HG02610 (cell line): ENCODE measurements around the gene PLN.
A peak's percentile ranks its signal among the peaks of the same experiment; 100 is the strongest.

Experiments
- ATAC-seq: cut with Tn5 transposase; IDR thresholded peaks from one replicate; pipeline ENCODE4 v1.9.1; 2021; ENCODE audit warnings: mild to moderate bottlenecking, moderate library complexity; ENCODE audit not compliant: unreplicated experiment

PLN gene

DNA sequence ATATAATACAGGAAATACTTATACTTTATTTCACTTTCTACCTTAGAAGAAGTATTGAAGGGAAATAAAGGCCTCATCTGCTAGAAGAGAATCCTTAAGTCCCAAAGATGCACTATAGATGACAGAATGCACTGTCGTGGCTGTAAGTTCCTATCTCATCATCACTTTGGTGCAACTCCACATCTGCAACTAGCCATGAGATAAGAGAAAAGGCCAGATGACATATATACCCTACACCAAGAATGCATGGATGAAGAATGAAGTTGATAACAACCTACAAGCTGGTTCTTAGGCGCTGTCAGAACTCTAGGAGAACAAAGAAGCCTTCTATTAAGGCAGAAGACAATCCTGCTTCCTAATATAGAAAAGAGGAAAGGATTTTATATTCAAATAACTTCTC is 11.6 kb upstream of the PLN start:
- no peak for ATAC-seq

- no peak for ATAC-seq
These were observed 10.5 kb upstream of the PLN start for GRCh38 chr6:118537574-118537973.

GRCh38 chr6:118542184-118542952 is 5.7 kb upstream of the PLN start:
- no peak for ATAC-seq

- no peak for ATAC-seq
These were observed 4.0 kb upstream of the PLN start for GRCh38 chr6:118544105-118544504.

GRCh38 chr6:118546164-118546879 is 1.8 kb upstream of the PLN start:
- no peak for ATAC-seq

DNA sequence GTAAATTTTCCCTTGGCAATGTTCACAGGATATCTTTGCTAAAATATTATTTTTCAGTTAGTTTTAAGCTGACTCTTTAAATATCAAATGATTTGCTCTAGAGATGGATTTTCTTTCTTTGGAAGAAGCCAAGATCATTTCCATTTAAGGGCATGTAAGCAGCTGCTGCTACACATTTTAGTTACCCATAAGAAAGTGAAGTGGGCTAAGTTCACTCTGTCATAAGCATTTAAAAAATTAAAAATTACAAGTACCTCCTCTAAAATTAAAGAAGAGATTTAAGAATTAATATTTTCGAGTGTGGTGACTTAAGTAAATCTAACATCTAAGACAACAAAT is 1.2 kb upstream of the PLN start:
- ATAC-seq = no peak

- ATAC-seq = no peak
These were observed 517 bp downstream of the PLN start for GRCh38 chr6:118548613-118549012.

DNA sequence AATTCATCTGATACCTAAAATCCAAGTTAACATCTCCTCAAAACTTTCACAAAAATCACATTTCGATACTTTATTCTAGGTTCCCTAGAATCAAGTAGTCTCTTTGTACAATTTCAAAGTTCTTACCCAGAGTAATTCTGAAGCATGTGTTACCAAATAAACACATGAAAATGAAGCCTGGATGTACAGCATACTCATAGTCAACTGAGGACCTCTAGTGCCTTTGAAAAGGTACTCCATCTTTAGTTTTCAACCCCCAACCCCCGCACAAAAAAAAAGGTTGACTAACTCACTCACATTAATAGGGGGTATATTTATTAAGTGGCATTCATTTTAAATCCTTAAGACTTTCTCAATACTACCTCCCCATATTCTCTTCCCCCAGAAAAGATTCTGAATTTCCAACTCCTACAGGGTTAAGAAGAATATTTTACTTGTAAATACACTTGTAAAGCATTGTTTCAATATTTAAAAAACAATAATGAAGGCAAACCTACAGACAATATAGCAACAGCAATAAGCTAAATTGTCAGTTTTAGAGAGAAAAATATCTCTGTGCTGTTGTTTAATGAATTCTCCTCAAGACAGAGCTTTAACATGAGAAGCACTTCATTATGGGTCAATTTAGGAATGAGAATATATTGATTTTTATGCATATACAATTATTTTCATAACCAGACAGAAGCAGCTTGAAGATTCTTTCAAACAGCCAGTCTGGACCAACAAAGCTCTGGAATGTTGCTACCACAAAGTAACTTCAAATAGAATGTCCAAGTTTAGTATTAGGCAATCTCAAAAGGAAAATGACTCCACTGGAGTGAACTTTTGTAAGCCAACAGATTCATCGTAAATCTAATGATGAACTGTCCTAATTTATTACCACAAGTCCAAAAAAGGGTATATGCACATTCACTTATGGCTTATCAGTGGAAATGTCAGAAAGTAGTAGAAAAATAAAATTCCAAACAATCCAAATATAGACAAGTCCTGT is 3.3 kb downstream of the PLN start:
- peak; percentile 78 for ATAC-seq

DNA sequence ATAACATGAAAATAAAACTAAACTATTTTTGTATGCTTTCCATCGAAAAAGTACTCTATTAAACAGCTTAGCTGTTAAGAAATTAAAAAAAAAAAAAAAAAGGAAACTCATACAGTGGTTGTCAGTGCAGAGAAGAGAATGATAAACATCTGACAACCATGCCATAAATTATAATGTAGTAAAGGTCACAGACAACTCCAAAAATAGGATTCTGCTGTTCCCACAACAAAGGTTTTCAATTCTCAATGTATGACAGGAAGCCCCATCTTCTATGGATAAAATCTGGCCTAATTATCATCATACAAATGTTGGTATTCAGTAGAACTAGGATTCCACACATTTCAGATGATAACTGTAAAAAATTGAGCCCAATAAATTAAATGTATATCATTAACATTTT is 5.0 kb downstream of the PLN start:
- no peak for ATAC-seq

DNA sequence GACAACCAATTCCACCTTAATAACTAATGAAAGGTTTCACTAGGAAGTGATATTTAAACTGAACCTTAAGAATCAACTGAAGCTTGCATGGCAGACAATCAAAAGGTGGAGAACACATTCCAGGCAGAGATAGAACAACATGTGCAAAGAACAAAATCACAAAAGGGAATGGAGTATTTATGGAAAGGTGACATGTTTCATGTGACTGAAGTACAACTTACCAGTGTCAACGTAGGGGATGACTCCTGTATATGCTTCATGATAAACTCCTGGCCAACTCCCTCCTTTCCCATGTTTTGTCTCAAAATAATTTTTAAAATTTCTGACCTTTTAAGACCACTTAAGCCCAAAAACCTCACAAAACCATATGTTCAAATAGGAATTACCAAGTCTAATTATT is 6.6 kb downstream of the PLN start:
- no peak for ATAC-seq

DNA sequence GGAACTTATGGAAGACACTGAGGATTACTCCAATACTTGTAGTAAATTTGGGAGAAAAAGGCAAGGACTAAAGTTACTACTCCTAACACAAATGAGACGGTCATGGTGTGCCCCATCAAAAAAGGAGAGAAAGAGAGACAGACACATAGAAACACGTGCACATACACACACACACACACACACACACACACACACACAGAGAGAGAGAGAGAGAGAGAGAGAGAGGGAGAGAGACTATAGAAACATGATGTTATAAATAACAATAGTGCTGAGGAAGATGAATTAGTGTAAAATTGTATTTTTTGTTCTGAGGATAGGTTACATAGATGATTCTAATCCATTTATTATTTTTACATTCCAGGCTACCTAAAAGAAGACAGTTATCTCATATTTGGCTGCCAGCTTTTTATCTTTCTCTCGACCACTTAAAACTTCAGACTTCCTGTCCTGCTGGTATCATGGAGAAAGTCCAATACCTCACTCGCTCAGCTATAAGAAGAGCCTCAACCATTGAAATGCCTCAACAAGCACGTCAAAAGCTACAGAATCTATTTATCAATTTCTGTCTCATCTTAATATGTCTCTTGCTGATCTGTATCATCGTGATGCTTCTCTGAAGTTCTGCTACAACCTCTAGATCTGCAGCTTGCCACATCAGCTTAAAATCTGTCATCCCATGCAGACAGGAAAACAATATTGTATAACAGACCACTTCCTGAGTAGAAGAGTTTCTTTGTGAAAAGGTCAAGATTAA is 10.5 kb downstream of the PLN start:
- peak; percentile 57 for ATAC-seq

GRCh38 chr6:118559659-118560058 is 11.6 kb downstream of the PLN start:
- ATAC-seq = peak; percentile 68

DNA sequence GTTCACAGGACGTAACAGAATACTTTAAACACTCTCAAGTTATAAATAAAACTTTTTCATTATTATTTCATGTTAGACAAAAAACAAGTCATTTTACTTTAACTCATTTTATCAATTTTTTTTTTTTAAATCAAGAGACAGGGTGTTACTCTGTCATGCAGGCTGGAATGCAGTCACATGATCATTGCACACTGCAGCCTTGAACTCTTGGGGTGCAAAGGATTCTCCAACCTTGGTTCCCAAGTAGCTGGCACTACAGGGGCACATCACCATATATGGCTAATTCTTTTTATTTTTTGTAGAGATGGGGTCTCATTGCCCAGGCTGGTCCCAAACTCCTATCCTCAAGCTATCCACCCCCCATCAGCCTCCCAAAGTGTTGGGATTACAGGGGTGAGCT is 14.2 kb downstream of the PLN start:
- ATAC-seq = no peak

- ATAC-seq = no peak
These were observed 14.9 kb downstream of the PLN start for GRCh38 chr6:118562959-118563358.

DNA sequence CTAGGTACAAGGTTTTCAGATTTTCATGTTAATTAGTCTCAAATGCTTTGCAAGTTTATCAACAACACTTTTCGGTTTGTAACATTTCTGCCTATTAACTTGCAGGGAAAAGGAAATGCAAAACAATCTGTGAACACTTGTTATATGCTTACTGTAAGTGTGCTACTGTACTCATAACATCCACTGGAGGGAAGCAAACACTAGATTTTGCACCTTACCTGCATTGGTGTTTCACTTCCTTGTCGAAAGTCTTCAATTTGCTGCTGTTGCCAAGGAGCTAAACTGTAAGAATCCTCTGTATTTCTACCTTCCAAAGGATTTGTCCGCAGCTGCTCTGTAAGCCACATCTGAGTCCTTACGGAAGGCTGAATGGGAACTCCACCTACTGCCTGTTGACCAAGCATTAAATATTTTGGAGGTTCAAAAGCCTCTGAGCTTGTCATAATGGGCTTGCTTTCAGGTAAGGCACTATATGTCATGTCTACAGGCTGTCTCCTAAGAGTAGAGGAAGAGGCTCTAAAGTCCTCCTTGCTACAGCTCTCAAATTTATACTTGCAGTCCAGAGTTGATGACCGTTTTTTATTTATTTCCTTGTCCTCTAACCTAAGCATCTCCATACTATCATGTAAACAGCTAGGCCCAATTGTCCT is 17.3 kb downstream of the PLN start:
- ATAC-seq = peak; percentile 97

DNA sequence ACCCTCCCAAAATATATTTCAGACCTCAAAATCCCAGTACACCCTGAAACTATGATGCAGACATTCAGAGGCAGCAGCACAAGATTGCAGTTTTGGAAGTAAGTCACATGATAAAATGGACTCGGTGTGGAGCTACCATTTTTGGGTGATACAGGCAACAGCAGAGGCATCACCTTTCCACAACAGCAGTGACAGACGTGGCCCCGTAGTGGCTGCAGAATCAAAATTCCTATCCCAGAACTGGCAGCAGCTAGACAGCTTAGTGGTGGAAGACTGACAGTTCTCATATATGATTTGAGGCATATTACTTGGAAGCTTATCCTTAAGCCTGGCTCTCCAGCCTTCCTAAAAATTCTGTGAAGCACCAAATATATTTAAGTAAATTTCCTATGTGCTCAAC is 19.9 kb downstream of the PLN start:
- ATAC-seq = no peak

GRCh38 chr6:118569498-118569897 is 21.4 kb downstream of the PLN start:
- ATAC-seq = no peak

DNA sequence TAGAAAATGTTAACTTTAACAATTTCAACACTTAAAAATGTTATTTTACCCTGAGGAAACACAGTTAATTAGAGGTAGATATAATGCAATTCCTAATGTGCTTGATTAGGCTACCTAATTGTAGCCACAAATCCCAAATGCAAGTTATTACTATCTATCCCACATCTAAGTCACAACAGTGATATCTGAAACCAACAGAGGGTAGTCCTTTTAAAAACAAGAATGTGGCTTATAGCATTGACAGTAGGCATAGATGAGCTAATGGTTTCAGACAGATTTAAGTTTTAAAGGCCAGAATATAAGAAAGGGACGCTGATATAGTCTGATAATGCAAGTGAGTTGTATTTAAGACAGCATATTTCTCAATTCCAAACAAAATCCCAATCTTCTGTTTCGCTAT is 23.0 kb downstream of the PLN start:
- ATAC-seq = peak; percentile 66

- ATAC-seq = no peak
These were observed 26.2 kb downstream of the PLN start for GRCh38 chr6:118574051-118574865.
